ENCODE results near the gene BCL2L12.

DNA sequence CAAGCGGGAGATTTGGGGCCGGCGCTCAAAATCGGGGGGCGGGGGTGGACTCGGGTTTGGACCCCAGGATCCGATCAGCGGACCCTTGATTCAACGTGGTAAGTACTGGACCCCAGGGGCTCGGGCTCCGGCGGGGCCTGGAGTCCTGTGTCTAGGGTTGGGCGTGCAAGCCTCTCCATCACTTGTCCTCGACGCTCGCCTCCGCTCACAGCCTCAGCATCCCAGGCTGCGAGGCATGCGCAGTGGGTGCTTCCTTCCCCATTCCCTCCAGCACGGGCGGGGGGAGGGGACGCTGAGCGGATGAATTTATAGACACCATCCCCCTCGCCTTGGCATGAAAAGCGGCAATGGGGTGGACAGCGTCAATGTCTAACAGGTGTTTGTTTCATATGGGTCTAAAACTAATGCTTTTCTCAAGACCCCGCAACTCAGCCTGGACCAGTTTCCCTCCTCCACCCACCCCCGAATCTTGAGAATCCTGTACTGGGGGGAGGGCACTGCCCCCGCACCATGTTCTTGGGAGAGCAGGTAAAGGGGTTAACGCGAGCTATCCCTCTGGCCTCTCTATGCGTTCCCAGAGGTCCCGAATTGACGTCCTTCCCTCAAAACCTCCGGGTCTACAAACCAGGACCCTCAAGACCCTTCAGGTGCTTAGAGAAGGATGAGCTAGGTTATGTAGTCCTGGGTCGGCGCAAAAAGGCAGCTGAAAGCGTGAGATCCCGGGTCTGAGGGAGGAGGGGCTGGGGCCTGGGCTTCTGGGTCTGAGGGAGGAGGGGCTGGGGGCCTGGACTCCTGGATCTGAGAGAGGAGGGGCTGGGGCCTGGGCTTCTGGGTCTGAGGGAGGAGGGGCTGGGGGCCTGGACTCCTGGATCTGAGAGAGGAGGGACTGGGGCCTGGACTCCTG is 25.8 kb downstream of the BCL2L12 start:
- no peak for TF ChIP-seq POLR2A (IDR thresholded peaks at IDR 0.05)
- TF ChIP-seq EP300 (IDR thresholded peaks at IDR 0.05) = no peak

All from upper lobe of left lung (tissue), 4 donors.